NCI-H2196 treated with DMSO at 0.1 percent for 48 hours (cell line): ENCODE measurements around the gene AQP12B.

Source experiments
- DNase-seq: peaks from one replicate; lab custom pipeline; 2025; ENCODE audit not compliant: unreplicated experiment; lab: John Stamatoyannopoulos, UW

Gene AQP12B

GRCh38 chr2:240717681-240718581 lies 35.2 kb upstream of the AQP12B start:
- DNase-seq = no peak

- no peak for DNase-seq
Observed at GRCh38 chr2:240717181-240717641, 34.5 kb upstream of the AQP12B start.

- DNase-seq = no peak
Observed at GRCh38 chr2:240716130-240716798, 33.6 kb upstream of the AQP12B start.

GRCh38 chr2:240714747-240715725 lies 32.4 kb upstream of the AQP12B start:
- no peak for DNase-seq

- DNase-seq = no peak
Observed at GRCh38 chr2:240713928-240714746, 31.5 kb upstream of the AQP12B start.

- no peak for DNase-seq
Observed at GRCh38 chr2:240713071-240713927, 30.6 kb upstream of the AQP12B start.

GRCh38 chr2:240712121-240712520 lies 29.4 kb upstream of the AQP12B start:
- DNase-seq = no peak

GRCh38 chr2:240711701-240712100 lies 29.0 kb upstream of the AQP12B start:
- DNase-seq = no peak

GRCh38 chr2:240711296-240711695 lies 28.6 kb upstream of the AQP12B start:
- no peak for DNase-seq

GRCh38 chr2:240708457-240708856 lies 25.8 kb upstream of the AQP12B start:
- DNase-seq = no peak

- no peak for DNase-seq
Observed at GRCh38 chr2:240707821-240708220, 25.1 kb upstream of the AQP12B start.

- no peak for DNase-seq
Observed at GRCh38 chr2:240707043-240707756, 24.5 kb upstream of the AQP12B start.

- DNase-seq = no peak
Observed at GRCh38 chr2:240705204-240705791, 22.6 kb upstream of the AQP12B start.

GRCh38 chr2:240704651-240705050 lies 22.0 kb upstream of the AQP12B start:
- DNase-seq = no peak

GRCh38 chr2:240703417-240704341 lies 21.0 kb upstream of the AQP12B start:
- no peak for DNase-seq

GRCh38 chr2:240702640-240703011 lies 19.9 kb upstream of the AQP12B start:
- no peak for DNase-seq
